HCT116 (cell line): Measurements from ENCODE around the gene CDC37L1. TPM values are rescaled to one million over a fixed set of nuclear protein-coding genes. Genes with fewer than 3 reads are reported as not detected.
A peak's percentile ranks its signal among the peaks of the same experiment; 100 is the strongest.

Experiments used
- ATAC-seq: fragments of 200-7000 bp; cut with Tn5 transposase; 2 replicates; pipeline ENCODE4 v1.9.1; 2020; ENCODE audit warnings: mild to moderate bottlenecking, moderate library complexity
- BruUV-seq: library from RNA; stranded (reverse); fragments of 400-500 nt; replicated peaks from 2 replicates; lab custom pipeline; 2021; lab: Mats Ljungman, UMichigan
- CTCF ChIA-PET: fragments of 300-600 bp; sonication (Branson Sonifier 250); formaldehyde crosslinking; loops from one replicate; lab custom pipeline; 2021; ENCODE audit warnings: antibody characterized with exemption; lab: Charles Lee
- POLR2A ChIA-PET: fragments of 300-600, 350-600 bp; sonication (Branson Sonifier 250); formaldehyde crosslinking; loops from one replicate; lab custom pipeline; 2021; ENCODE audit warnings: antibody characterized with exemption; lab: Charles Lee
- RAD21 ChIA-PET, 2 experiments: fragments of 300-600 bp; sonication (Branson Sonifier 250); formaldehyde crosslinking; loops; one replicate each; lab custom pipeline; 2023; ENCODE audit warnings: low total read pairs in 2 of 2; ENCODE audit not compliant: uncharacterized antibody in 2 of 2, unreplicated experiment in 2 of 2, low non-redundant PET in 1 of 2; lab: Charles Lee
- DNase-seq: peaks from one replicate; pipeline ENCODE4 v3.0.0-alpha.2; 2010; ENCODE audit warnings: low read depth, low spot score
- H2AFZ ChIP-seq: fragments of 200-600 bp; shearing (Covaris generic), sonication (generic); 2 replicates; pipeline ENCODE4 v1.6.1; 2017; ENCODE audit warnings: low read depth, mixed run types, mixed read lengths, antibody characterized with exemption, low read length; ENCODE audit not compliant: poor library complexity, severe bottlenecking
- H3K27ac ChIP-seq: 2 replicates; pipeline ENCODE4 v1.5.1; 2012; ENCODE audit warnings: low read depth, low read length
- H3K27me3 ChIP-seq: fragments of 200-600 bp; sonication (generic); 2 replicates; pipeline ENCODE4 v1.6.1; 2016; ENCODE audit warnings: mixed run types, low read length, mixed read lengths; ENCODE audit not compliant: insufficient read depth
- H3K36me3 ChIP-seq, 2 experiments: fragments of 200-500 bp in 1 of 2; fragments of 200-600 bp in 1 of 2; sonication (Bioruptor generic) in 1 of 2; sonication (generic) in 1 of 2; 2 replicates each; pipeline versions ENCODE4 v1.5.1 to v1.6.1; 2014 to 2016; ENCODE audit warnings: low read length in 2 of 2, inconsistent platforms in 1 of 2, mixed read lengths in 1 of 2, mixed run types in 1 of 2; ENCODE audit not compliant: insufficient read depth in 2 of 2, control insufficient read depth in 1 of 2
- H3K4me1 ChIP-seq, 2 experiments: fragments of 200-600 bp in 1 of 2; sonication (generic) in 1 of 2; 2 replicates each; pipeline versions ENCODE4 v1.5.1 to v1.6.1; 2012 to 2017; ENCODE audit warnings: low read length in 2 of 2, inconsistent platforms in 1 of 2, mild to moderate bottlenecking in 1 of 2, mixed read lengths in 1 of 2, mixed run types in 1 of 2, moderate library complexity in 1 of 2; ENCODE audit not compliant: insufficient read depth in 2 of 2, control insufficient read depth in 1 of 2
- H3K4me2 ChIP-seq: fragments of 200-600 bp; sonication (generic); 2 replicates; pipeline ENCODE4 v1.6.1; 2017; ENCODE audit warnings: mixed run types, low read length, mixed read lengths
- H3K4me3 ChIP-seq, 2 experiments: fragments of 200-600 bp in 1 of 2; sonication (generic) in 1 of 2; replicated peaks in 1 of 2; 2 replicates each; pipeline ENCODE4 v1.5.1; 2011 to 2016; ENCODE audit warnings: low read length in 2 of 2, control low read depth in 1 of 2, low read depth in 1 of 2, mild to moderate bottlenecking in 1 of 2, mixed read lengths in 1 of 2, mixed run types in 1 of 2
- H3K79me2 ChIP-seq: fragments of 200-600 bp; sonication (generic); 2 replicates; pipeline ENCODE4 v1.6.1; 2017; ENCODE audit warnings: mild to moderate bottlenecking, mixed run types, low read length, moderate library complexity, mixed read lengths; ENCODE audit not compliant: insufficient read depth
- H3K9ac ChIP-seq: fragments of 200-600 bp; sonication (generic); 2 replicates; pipeline ENCODE4 v1.6.1; 2016; ENCODE audit warnings: low read length, mixed read lengths
- H3K9me2 ChIP-seq: fragments of 200-600 bp; sonication (generic), shearing (Covaris generic); 2 replicates; pipeline ENCODE4 v1.6.1; 2017; ENCODE audit warnings: mixed run types, mild to moderate bottlenecking, moderate library complexity; ENCODE audit not compliant: insufficient read depth
- H3K9me3 ChIP-seq, 2 experiments: fragments of 200-500 bp in 1 of 2; fragments of 200-600 bp in 1 of 2; sonication (Bioruptor generic) in 1 of 2; sonication (generic) in 1 of 2; 2 replicates each; pipeline ENCODE4 v1.6.1; 2014 to 2017; ENCODE audit warnings: low read length in 2 of 2, mixed read lengths in 2 of 2, inconsistent platforms in 1 of 2, low read depth in 1 of 2, mild to moderate bottlenecking in 1 of 2, mixed run types in 1 of 2, moderate library complexity in 1 of 2; ENCODE audit not compliant: control insufficient read depth in 1 of 2, insufficient read depth in 1 of 2
- H4K20me1 ChIP-seq: fragments of 200-600 bp; sonication (generic), shearing (Covaris generic); 2 replicates; pipeline ENCODE4 v1.6.1; 2017; ENCODE audit warnings: mixed run types, mild to moderate bottlenecking, moderate library complexity; ENCODE audit not compliant: insufficient read depth
- ELF1 ChIP-seq: IDR thresholded peaks from 2 replicates; pipeline ENCODE4 v1.6.1; 2012; ENCODE audit warnings: low read depth, borderline replicate concordance
- EZH2 ChIP-seq: fragments of 200-600 bp; sonication (generic); IDR thresholded peaks from 2 replicates; pipeline ENCODE4 v1.6.1; 2017; ENCODE audit warnings: antibody characterized with exemption, mixed run types
- JUND ChIP-seq: IDR thresholded peaks from 2 replicates; pipeline ENCODE4 v1.6.1; 2012
- POLR2AphosphoS5 ChIP-seq: IDR thresholded peaks from 2 replicates; pipeline ENCODE4 v1.6.1; 2011; ENCODE audit warnings: mild to moderate bottlenecking, low read depth, low read length, moderate library complexity
- RAD21 ChIP-seq: IDR thresholded peaks from 2 replicates; pipeline ENCODE4 v1.6.1; 2012; ENCODE audit warnings: low read depth, mild to moderate bottlenecking
- SRF ChIP-seq: IDR thresholded peaks from 2 replicates; pipeline ENCODE4 v1.6.1; 2012; ENCODE audit warnings: low read depth
- ZNF274 ChIP-seq: fragments of 200-500 bp; sonication (Bioruptor generic); IDR thresholded peaks from 2 replicates; pipeline ENCODE4 v1.6.1; 2014; ENCODE audit warnings: mild to moderate bottlenecking, low read depth, low read length, inconsistent platforms
- intact Hi-C: fragments of 100-400 bp; cut with micrococcal nuclease; formaldehyde crosslinking; loops from 2 replicates; pipeline ENCODE4 v1.10.0; 2022
- total RNA-seq: library from RNA; stranded (reverse); gene quantifications from one replicate; pipeline ENCODE4 v1.2.1, GENCODE V29; 2021; ENCODE audit not compliant: unreplicated experiment
- TF ChIP-seq, protein P1 (sequence below): IDR thresholded peaks from 2 replicates; pipeline ENCODE4 v1.6.1; 2011; ENCODE audit warnings: mild to moderate bottlenecking, low read length, moderate library complexity; ENCODE audit not compliant: insufficient replicate concordance; ENCODE audit errors: extremely low read depth
- TF ChIP-seq, protein P2 (sequence below), 3 experiments: fragments of 200-600 bp in 1 of 3; sonication (generic) in 1 of 3; IDR thresholded peaks in 2 of 3; conservative IDR thresholded peaks in 1 of 3; 2 replicates each; pipeline ENCODE4 v1.5.1; 2012 to 2017; ENCODE audit warnings: low read depth in 2 of 3, low read length in 2 of 3, antibody characterized with exemption in 1 of 3, borderline replicate concordance in 1 of 3, control low read depth in 1 of 3, mild to moderate bottlenecking in 1 of 3, mixed read lengths in 1 of 3, mixed run types in 1 of 3, moderate library complexity in 1 of 3; ENCODE audit not compliant: insufficient read depth in 1 of 3

CDC37L1 gene
- total RNA-seq, 1 experiment from 2014 or later: 18.1 TPM

DNA sequence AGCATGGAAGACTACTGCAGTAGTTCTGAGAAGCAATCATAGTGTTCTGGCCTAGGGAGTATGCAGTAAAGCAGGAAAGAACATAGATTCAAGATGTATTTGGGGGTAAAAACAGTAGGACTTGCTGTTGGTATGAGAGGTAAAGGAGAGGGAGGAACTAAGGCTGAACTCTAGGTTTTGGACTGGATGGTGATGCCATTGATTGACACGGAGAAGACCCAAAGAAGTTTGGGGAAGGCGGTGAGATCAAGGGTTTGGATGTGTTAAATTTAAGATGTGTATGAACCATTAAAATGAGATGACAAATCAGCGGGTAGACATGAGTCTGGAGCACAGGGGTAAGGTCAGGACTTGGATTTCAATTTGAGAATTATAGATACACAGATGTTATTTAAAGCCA is 2.0 kb upstream of the CDC37L1 start:
- no peak for DNase-seq
- no peak overlapping the region for H2AFZ ChIP-seq
- no peak for ATAC-seq
- H4K20me1 ChIP-seq: no peaks in the 10 kb centered on the region
- TF ChIP-seq RAD21 (no peak), JUND (no peak), ZNF274 (no peak), POLR2AphosphoS5 (no peak), SRF (no peak), ELF1 (no peak), EZH2 (no peak)
- TF ChIP-seq, protein P1, sequence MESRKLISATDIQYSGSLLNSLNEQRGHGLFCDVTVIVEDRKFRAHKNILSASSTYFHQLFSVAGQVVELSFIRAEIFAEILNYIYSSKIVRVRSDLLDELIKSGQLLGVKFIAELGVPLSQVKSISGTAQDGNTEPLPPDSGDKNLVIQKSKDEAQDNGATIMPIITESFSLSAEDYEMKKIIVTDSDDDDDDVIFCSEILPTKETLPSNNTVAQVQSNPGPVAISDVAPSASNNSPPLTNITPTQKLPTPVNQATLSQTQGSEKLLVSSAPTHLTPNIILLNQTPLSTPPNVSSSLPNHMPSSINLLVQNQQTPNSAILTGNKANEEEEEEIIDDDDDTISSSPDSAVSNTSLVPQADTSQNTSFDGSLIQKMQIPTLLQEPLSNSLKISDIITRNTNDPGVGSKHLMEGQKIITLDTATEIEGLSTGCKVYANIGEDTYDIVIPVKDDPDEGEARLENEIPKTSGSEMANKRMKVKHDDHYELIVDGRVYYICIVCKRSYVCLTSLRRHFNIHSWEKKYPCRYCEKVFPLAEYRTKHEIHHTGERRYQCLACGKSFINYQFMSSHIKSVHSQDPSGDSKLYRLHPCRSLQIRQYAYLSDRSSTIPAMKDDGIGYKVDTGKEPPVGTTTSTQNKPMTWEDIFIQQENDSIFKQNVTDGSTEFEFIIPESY: no peak
- TF ChIP-seq, protein P2, sequence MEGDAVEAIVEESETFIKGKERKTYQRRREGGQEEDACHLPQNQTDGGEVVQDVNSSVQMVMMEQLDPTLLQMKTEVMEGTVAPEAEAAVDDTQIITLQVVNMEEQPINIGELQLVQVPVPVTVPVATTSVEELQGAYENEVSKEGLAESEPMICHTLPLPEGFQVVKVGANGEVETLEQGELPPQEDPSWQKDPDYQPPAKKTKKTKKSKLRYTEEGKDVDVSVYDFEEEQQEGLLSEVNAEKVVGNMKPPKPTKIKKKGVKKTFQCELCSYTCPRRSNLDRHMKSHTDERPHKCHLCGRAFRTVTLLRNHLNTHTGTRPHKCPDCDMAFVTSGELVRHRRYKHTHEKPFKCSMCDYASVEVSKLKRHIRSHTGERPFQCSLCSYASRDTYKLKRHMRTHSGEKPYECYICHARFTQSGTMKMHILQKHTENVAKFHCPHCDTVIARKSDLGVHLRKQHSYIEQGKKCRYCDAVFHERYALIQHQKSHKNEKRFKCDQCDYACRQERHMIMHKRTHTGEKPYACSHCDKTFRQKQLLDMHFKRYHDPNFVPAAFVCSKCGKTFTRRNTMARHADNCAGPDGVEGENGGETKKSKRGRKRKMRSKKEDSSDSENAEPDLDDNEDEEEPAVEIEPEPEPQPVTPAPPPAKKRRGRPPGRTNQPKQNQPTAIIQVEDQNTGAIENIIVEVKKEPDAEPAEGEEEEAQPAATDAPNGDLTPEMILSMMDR (IDR thresholded peaks at IDR 0.05 in 2 of 3, conservative IDR thresholded peaks at IDR 0.05 in 1 of 3; ENCODE audit: borderline replicate concordance in 1 of 3, insufficient read depth in 1 of 3, low read depth in 2 of 3, low read length in 2 of 3): no peak
- H3K27me3 ChIP-seq: no peaks in the 10 kb centered on the region
- no peak overlapping the region for H3K27ac ChIP-seq
- BruUV-seq: no TSS peak
- intact Hi-C loops: no loop called here
- H3K4me2 ChIP-seq: peak overlapping the region; percentile 91; the same call in 1 of the 2 replicates
- peaks cover 15 to 23% of the 10 kb centered on the region in 2 experiments for H3K4me1 ChIP-seq
- POLR2A ChIA-PET: no interaction called here
- H3K79me2 ChIP-seq: peaks cover 27% of the 10 kb centered on the region
- H3K9me3 ChIP-seq: no peaks in the 10 kb centered on the region
- no peak overlapping the region for H3K9ac ChIP-seq
- no peak overlapping the region for H3K4me3 ChIP-seq
- RAD21 ChIA-PET: no interaction called here
- CTCF ChIA-PET: no interaction called here
- no peaks in the 10 kb centered on the region for H3K36me3 ChIP-seq
- H3K9me2 ChIP-seq: no peaks in the 10 kb centered on the region
